KMS-11 (cell line): ENCODE data around the gene DIAPH1.

Experiments used
- H2AFZ ChIP-seq: fragments of 200-600 bp; sonication (generic); 2 replicates; pipeline ENCODE4 v1.6.1; 2016; ENCODE audit warnings: antibody characterized with exemption, mixed run types, low read depth
- H3K27ac ChIP-seq: fragments of 200-600 bp; sonication (generic); 2 replicates; pipeline ENCODE4 v1.6.1; 2016; ENCODE audit warnings: mild to moderate bottlenecking, mixed run types
- H3K27me3 ChIP-seq: fragments of 200-600 bp; sonication (generic); 2 replicates; pipeline ENCODE4 v1.6.1; 2017; ENCODE audit warnings: mild to moderate bottlenecking, low read depth, mixed run types, moderate library complexity; ENCODE audit not compliant: insufficient read depth
- H3K36me3 ChIP-seq: fragments of 200-600 bp; sonication (generic); 2 replicates; pipeline ENCODE4 v1.6.1; 2017; ENCODE audit warnings: mild to moderate bottlenecking, mixed run types; ENCODE audit not compliant: insufficient read depth
- H3K4me1 ChIP-seq: fragments of 200-600 bp; sonication (generic); 2 replicates; pipeline ENCODE4 v1.6.1; 2016; ENCODE audit warnings: mild to moderate bottlenecking, low read depth, mixed run types; ENCODE audit not compliant: poor library complexity, severe bottlenecking
- H3K4me2 ChIP-seq: fragments of 200-600 bp; sonication (generic); 2 replicates; pipeline ENCODE4 v1.7.0; 2016; ENCODE audit warnings: mild to moderate bottlenecking, mixed run types
- H3K4me3 ChIP-seq: fragments of 200-600 bp; sonication (generic); IDR thresholded peaks from 2 replicates; pipeline ENCODE4 v1.6.1; 2017; ENCODE audit warnings: low read depth, low read length, mixed read lengths; ENCODE audit not compliant: insufficient read depth
- H3K79me2 ChIP-seq: fragments of 200-600 bp; sonication (generic); 2 replicates; pipeline ENCODE4 v1.6.1; 2016; ENCODE audit warnings: low read depth, mixed run types; ENCODE audit not compliant: insufficient read depth
- H3K9ac ChIP-seq: fragments of 200-600 bp; sonication (generic); 2 replicates; pipeline ENCODE4 v1.6.1; 2016; ENCODE audit warnings: mild to moderate bottlenecking, mixed run types
- H4K20me1 ChIP-seq: fragments of 200-600 bp; sonication (generic); 2 replicates; pipeline ENCODE4 v1.6.1; 2016; ENCODE audit warnings: mild to moderate bottlenecking, mixed run types; ENCODE audit not compliant: insufficient read depth
- CTCF ChIP-seq: fragments of 200-600 bp; sonication (generic); conservative IDR thresholded peaks from 2 replicates; pipeline ENCODE4 v1.6.1; 2017; ENCODE audit warnings: low read depth, mild to moderate bottlenecking, antibody characterized with exemption, low read length, moderate library complexity, mixed read lengths

DIAPH1 gene

DNA sequence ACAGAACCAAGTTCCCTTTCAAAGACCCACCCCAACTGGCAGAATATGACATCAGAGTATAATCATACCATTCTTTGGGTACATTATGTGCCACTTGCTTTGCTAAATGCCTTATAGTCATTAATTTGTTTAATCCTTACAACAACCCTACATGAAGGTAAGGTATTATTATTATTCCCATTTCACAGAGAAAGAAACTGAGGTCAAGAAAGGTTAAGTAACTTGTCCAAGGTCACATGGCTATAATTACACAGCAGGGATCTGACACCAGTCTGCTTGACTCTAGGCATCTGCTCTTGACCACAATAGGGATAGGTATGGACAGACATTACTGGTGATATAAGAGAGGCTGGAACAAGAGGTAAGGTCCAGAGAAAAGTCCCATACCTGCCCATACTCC is 31.2 kb upstream of the DIAPH1 start:
- Histone ChIP-seq H3K79me2 (no peaks in the 10 kb centered on the region), H3K36me3 (no peaks in the 10 kb centered on the region), H4K20me1 (no peaks in the 10 kb centered on the region), H3K4me2 (no peak overlapping the region), H2AFZ (no peak overlapping the region), H3K27me3 (no peaks in the 10 kb centered on the region), H3K27ac (no peak overlapping the region), H3K9ac (no peak overlapping the region), H3K4me1 (peaks cover 4% of the 10 kb centered on the region), H3K4me3 (no peak overlapping the region)
- no peak for TF ChIP-seq CTCF

- peaks cover 4% of the 10 kb centered on the region for H3K4me1 ChIP-seq
- H3K27me3 ChIP-seq = no peaks in the 10 kb centered on the region
- H3K4me3 ChIP-seq = no peak overlapping the region
- H3K36me3 ChIP-seq = no peaks in the 10 kb centered on the region
- TF ChIP-seq CTCF = no peak
- no peak overlapping the region for H2AFZ ChIP-seq
- no peaks in the 10 kb centered on the region for H3K79me2 ChIP-seq
- H3K4me2 ChIP-seq = no peak overlapping the region
- H3K9ac ChIP-seq = no peak overlapping the region
- no peaks in the 10 kb centered on the region for H4K20me1 ChIP-seq
- H3K27ac ChIP-seq = no peak overlapping the region
Observed at GRCh38 chr5:141649056-141649688, 30.4 kb upstream of the DIAPH1 start.

GRCh38 chr5:141647851-141648250 is 29.1 kb upstream of the DIAPH1 start:
- Histone ChIP-seq H3K4me3 (no peak overlapping the region), H3K9ac (no peak overlapping the region), H3K79me2 (no peaks in the 10 kb centered on the region), H3K36me3 (no peaks in the 10 kb centered on the region), H2AFZ (no peak overlapping the region), H3K4me2 (no peak overlapping the region), H3K27me3 (no peaks in the 10 kb centered on the region), H3K4me1 (peaks cover 4% of the 10 kb centered on the region), H3K27ac (no peak overlapping the region), H4K20me1 (no peaks in the 10 kb centered on the region)
- no peak for TF ChIP-seq CTCF

DNA sequence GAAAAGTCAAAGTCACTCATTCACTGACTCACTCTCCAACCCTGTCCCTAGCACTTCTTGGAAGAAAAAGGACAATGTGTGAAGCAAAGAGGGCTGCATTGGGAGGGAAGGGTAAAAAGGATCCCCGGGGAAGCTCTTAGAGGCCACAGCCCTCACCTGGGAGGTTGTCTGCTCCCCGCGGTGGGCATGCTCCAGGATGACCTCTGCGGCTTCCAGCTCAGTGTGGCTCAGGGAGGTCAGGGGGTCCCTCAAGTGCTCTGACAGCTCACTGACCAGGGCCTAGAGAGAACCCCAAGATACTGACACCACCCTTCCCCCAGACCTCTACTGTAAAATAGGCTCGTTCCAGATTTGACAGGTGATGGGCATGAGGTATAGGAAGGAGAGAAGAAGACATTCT is 28.4 kb upstream of the DIAPH1 start:
- no peak overlapping the region for H3K9ac ChIP-seq
- no peaks in the 10 kb centered on the region for H3K27me3 ChIP-seq
- no peak overlapping the region for H3K4me3 ChIP-seq
- no peak overlapping the region for H3K4me2 ChIP-seq
- peaks cover 7% of the 10 kb centered on the region for H3K4me1 ChIP-seq
- H3K27ac ChIP-seq = no peak overlapping the region
- H4K20me1 ChIP-seq = no peaks in the 10 kb centered on the region
- H3K36me3 ChIP-seq = no peaks in the 10 kb centered on the region
- H2AFZ ChIP-seq = no peak overlapping the region
- TF ChIP-seq CTCF = no peak
- no peaks in the 10 kb centered on the region for H3K79me2 ChIP-seq
